Stimulated activated CD8-positive, alpha-beta memory T cell treated with anti-CD3 and anti-CD28 coated beads, Interleukin-4, amount 100 ng/mL, for 48 hours (primary cell): ENCODE measurements around the gene THAP4.
"Not testable (repeated sequence)": the region's sequence is repeated elsewhere in the genome, so short reads cannot be mapped to it uniquely, and the experiment has no call there.

Experiments used
- DNase-seq: peaks from one replicate; pipeline ENCODE4 v3.0.0-alpha.2; 2020

The THAP4 gene

DNA sequence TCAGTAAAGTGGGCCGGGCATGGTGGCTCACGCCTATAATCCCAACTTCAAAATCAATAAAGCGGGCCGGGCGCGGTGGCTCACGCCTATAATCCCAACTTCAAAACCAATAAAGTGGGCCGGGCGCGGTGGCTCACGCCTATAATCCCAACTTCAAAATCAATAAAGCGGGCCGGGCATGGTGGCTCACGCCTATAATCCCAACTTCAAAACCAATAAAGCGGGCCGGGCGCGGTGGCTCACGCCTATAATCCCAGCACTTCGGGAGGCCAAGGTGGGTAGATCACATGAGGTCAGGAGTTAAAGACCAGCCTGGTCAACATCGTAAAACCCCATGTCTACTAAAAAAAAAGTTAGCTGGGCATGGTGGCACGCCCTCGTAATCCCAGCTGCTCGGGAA is 25.8 kb upstream of the THAP4 start:
- DNase-seq = not testable (repeated sequence)

DNA sequence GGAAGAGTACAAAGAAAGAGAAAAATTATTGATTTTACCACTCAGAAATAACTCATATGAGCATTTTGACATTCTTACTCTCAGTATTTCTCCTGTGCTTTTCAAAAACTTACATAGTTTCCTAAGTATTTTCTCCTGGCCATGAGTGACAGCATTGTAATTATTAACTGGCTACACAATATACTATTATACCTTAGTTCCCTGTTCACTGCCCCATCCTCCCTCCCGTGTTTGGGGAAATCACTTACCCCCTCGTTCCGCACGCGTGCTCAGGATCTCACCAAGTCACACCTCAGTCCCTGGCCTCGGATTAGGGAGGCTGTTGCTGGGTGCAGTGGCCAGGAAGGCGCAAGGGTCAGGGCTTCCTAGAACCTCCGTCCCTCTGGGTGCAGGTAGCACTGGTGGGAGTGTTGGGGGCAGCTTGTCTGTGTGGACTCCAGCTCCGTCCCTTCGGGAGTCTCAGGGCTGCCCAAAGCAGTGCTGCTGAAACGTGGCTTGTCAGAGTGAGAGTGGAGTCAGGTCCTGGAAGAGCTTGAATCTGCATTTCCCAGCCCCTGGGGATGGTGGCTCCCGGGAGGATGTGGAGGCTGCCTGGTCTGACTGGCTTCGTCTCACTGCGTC is 23.7 kb upstream of the THAP4 start:
- no peak for DNase-seq

DNA sequence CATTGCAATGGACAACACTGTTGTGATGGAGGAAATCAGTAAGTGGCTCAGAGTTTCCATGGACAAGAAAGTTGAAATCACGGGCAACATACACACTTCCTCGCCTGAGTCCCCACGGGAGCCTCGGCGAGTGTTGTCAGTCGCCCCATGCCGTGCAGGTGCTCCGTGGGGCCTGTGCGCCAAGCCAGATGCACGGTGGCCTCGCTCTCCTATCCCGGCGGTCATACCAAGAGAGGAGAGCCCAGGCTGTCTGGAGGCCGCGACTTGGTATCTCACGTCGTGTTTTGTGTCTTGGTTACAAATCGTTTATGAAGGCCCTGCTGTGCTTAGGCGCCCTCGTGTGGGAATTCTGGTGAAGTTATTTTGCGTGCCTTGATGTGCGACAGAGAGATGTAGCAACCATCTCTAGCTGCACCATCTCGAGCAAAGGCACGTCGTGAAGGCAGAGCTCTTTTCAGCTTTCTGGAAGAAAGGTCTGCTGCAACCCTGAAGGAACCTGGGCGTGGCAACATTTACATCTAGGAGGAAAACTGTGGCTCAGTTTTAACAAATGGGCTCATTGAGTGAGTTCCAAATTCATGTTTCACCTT is 22.3 kb upstream of the THAP4 start:
- peak; percentile 54 for DNase-seq

DNA sequence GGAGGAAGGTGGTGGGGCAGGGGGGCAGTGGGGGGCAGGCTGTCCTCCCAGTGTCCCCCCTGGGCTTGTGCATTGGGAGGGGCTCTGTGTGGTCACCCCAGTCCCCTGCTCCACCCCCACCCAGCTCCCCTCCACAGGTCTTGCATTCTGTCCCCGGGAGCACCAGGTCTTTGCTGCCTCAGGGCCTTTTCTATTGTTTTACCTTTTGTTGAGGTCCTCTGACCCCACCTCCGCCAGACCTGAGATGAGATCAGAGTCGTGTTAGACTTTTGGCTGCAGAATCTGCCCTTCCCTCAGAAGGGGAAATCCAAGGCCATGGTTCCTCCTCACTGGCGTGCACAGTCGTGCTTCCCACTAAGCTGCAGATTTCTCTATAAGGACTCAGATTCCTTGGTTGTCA is 21.3 kb upstream of the THAP4 start:
- no peak for DNase-seq

DNA sequence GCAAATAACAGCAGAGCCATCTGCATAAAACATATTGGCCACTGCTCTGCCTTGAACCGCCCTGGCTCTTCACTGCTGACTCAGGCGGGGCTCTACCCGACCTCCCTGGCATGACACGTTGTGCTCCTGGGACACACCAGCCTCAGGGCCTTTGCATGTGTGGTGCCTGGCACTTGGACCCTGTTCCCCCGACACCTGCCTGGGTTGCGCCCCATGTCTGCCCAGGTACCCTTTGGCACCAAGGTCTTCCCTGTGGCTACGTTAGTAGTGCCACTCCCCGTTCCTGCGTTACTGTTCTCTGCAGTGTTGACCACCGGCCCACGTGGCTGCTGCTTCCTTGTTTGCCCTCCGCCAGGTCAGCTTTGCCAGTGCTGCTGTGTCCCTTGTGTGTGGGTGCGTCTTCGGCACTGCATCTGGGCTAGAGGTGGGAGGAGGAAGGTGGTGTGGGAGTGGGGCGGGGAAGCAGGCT is 20.9 kb upstream of the THAP4 start:
- no peak for DNase-seq

DNA sequence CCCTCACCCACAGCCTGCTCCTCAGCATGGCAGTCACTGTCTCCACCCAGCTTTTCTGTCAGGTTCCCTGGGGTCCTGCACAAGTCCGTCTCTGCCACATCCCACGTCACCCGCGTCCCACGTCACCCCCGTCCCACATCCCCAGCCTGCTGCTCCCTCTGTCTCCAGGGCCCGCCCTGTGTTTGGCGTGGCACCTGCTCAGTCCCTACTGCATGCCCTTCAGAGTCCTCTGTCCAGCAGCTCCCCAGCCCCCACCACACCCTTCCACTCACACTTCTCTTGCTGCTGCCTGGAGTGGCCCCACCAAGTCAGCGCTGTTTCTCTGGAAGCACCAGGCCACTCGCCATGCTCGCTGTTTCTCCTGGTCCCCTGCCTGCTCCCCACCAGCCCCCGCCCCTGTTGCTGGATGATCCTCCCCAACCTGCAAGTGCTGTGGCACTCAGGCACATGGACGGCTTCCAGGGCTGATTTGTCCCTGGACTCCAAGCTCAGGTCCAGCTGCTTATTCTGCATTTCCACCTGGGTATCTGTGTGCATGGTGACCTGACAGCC is 19.3 kb upstream of the THAP4 start:
- DNase-seq = no peak

DNA sequence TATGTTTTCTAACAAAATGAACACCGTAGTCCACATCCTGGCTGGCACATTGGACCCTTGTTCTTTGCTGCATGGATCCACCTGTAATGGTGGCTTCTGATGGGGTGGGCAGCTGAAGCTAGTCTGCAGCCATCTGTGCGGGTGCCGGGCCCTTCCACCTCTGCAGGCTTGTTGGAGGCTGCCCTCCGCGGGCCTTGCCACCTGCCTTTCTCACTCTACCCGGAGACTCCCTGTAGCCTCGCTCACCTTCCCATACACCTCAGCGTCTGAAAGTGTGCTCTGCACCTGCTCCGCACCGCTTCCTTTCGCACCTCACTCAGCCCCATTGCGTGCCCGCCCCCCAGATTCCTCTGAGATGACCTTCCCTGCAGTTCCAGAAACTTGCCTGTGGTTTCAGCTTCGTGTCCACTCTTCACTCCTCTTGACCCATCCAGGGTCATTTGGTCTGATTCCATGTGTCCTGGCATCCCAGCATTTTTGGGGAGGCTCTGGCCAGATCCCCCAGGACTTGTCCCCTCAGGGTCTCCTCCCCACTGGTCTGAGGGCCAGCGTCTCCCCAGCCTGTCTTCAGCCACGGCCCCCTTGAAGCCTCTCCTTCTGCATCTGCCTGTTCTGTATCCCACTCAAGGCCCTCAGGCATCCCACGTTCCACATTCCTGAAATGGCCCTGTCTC is 18.7 kb upstream of the THAP4 start:
- no peak for DNase-seq

DNA sequence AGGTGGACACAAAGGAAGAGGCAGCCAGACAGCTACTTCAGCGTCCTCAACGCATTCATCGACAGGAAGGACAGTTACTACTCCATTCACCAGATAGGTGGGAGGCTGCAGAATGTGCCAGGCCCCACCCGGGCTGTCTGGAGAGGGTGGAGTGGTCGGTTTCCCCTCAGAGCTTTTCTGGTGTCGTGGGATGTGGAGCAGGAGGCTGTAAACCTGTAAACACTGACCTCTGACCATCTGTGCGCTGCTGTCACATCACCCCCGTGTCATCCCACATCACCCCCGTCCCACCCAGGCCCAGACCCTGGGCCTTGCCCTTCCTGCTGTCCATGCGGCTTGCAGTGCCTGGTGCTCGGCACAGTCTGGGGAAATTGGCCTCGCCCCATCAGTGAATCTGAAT is 17.6 kb upstream of the THAP4 start:
- DNase-seq = no peak

DNA sequence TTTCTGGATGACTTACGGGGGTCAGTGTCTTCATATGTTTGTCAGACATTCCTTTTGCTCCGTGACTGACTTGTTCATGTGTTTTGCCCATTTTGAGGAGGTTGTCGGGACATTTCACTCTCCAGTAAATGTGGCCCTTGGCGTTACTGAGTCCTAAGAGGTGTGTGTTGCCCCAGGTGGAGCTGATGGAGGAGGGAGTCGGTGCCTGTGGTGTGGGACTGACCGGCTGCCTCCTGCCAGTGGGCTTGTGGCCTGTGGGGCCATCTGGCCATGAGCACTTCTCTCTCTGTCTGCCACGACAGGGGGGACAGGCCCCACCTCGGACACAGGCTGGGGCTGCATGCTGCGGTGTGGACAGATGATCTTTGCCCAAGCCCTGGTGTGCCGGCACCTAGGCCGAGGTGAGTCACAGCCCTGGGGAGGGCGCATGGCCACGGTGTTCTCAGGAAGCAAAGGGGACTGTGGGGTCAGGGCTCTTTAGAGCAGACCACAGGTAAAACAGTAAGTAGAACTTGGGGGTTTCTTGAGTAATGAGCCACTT is 16.3 kb upstream of the THAP4 start:
- no peak for DNase-seq

DNA sequence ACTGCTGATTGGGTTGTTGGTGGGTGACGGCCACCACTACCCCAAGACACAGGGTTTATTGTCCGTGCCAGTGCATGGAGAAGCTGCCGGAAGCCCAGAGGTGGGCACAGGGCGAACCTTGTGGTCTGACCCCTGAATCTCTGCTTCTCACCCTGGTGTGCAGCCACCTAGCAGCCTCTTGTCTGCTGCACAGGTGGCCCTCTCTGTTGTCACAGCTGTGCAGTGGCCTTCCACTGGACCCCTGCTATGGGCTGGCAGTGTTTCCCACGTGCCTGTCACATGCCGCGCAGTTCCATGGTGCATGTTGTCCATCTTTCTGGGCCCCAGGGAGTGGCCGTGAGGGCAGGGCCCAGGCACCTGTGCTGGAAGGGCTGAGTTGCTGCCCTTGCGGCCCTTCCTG is 15.8 kb upstream of the THAP4 start:
- DNase-seq = no peak

DNA sequence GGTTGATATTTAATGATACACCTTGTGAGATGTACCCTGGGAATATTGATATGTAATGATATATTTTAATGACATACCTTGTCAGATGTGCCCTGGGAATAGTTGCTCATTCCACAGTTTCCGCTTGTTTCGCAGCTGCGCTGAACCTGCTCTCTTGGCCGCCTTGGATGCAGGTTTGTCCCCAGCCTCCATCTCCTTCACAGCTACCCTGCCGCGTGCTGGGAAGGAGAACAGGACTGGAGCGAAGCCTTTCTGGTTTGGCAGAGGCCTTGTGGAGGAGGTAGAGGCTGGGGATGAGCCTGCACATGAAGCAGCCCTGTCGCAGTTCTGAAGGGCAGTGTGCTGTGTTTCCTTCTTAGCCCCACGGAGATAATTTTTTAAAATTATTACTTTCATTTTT is 15.2 kb upstream of the THAP4 start:
- no peak for DNase-seq

DNA sequence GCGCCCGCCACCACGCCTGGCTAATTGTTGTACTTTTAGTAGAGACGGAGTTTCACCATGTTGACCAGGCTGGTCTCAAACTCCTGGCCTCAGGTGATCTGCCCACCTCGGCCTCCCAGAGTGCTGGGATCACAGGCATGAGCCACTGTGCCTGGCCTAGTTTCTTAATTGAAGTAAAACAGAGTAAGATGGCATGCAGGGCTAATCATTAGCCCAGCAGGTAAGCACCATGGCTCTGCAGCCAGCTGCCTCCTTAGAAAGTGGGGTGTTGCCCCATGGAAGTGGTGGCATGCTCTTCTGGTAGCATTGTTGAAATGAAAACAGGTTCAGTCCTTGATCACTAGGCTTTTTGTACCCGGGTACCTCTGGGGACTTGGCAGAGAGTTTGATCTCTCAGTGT is 13.0 kb upstream of the THAP4 start:
- DNase-seq = no peak

DNA sequence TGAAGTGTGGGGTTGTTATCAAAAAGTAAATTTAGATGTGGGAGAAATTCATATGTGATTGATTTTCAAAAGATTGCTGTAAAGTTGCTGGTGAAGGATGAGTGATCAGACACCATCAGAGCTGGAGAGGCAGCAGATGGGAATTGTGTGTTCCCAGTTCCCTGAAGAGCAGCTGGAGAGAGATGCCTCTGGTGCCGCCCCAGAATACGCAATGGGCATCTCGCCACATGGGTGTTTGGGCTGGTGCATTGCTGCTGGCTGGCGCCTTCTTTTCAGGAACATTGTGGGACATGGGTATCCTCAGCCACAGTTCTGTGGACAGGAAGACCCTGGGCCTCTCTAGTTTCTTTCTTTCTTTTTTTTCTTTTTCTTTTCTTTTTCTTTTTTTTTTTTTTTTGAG is 12.4 kb upstream of the THAP4 start:
- DNase-seq = no peak

DNA sequence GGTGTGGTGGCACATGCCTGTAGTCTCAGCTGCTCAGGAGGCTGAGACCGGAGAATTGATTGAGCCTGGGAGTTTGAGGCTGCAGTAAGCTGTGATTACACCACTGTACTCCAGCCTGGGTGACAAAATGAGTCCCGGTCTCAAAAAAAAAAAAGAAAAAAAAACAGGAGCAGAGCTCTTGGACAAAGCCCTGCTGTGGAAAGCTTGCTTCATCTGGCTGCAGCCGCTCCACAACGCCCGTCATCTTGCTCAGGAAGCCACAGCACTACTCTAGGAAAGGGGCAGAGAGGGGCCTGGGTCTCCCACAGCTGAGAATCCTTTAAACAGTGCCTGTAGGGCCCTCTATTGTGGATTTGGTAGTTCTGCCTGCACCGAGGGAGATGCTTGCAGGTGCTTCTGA is 11.5 kb upstream of the THAP4 start:
- no peak for DNase-seq

DNA sequence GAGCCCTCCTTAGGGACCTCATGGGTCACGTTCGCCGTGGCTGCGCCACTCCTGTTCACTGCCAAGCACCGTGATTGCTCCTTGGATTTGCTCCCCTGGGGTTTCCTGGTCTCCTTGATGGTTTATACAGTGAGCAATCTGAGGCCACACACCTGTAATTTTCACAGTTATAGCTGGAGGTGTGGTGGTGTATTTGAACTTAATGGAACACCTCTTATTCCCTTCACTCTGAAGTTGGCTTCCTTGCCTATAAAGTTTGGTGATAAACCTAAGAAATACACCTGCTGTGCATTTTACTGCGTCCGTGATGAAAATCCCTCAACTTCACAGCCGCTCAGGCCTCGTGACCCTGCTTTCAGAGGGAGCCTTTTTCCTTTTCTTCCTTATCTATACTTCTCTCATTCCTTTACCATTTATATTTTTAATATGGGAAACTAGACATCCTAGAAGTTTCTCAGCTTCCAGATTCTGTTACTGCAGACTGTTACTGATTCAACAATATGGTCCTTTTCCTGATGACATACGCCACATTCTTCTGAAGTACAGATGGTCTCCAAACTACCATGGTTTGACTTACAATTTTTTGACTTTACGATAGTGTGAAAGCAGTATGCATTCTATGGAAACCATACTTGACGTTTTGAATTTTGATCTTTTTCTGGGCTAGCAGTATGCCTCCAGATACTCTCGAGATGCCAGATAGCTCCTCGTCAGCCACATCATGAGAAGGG is 9.1 kb upstream of the THAP4 start:
- DNase-seq = no peak

DNA sequence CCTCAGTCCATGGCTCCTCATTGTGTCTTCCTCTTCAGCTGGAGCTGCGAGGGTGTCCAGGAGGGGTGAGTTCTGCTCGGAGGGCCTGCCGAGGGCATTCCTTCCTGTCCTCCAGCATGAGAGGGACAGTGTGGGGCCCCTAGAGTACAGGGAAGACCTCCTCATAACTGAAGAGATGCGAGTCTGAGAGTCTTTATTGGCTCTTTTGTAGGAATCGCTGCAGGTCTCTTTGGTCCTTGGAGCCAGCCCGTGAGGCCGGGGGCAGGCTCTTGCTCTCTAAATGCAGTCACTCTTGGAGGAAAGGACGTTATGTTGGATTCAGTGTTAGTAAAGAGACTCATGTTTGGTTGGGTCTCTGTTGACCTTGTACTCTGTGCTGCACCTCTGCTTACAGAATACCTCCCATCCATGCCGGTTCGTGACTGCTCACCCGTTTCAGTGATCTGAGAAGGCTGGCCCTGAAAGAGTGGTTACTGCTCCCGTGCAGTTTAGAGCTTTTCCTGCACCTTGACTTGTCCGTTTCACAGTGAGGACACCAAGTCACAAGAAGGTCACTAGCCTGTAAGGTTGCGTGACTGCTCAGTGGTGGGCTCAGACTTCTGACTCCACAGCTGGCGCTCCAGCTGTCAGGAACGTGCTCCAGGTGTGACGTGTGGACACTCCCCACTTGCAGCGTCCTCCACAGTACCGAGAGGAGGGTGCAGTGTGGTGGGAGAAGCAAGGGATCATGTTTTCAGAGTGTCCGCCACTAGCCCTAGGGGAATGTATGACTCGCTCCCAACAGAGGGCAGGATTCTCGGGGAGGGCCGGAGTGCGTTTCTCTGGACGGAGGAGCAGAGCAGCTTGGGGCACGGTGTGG is 8.3 kb upstream of the THAP4 start:
- no peak for DNase-seq

DNA sequence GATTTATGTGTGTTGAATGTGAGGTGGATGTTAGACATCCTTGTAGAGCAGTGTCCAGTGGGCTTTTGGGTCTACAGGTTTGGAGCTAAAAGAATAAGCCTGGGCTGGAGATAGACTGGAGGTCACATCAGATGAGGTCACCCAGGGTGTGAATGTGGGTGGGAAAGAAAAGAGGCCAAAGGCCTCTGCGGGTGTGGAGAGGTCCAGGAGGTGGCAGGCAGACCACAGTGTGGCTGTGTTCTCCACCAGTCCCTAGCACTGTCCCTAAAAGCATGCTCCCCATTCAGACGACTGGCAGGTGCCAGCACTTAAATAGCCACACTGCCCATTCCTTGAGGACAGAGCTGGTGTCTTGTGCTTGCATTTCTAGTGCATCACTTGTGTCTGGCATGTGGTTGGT is 4.7 kb upstream of the THAP4 start:
- DNase-seq = no peak

DNA sequence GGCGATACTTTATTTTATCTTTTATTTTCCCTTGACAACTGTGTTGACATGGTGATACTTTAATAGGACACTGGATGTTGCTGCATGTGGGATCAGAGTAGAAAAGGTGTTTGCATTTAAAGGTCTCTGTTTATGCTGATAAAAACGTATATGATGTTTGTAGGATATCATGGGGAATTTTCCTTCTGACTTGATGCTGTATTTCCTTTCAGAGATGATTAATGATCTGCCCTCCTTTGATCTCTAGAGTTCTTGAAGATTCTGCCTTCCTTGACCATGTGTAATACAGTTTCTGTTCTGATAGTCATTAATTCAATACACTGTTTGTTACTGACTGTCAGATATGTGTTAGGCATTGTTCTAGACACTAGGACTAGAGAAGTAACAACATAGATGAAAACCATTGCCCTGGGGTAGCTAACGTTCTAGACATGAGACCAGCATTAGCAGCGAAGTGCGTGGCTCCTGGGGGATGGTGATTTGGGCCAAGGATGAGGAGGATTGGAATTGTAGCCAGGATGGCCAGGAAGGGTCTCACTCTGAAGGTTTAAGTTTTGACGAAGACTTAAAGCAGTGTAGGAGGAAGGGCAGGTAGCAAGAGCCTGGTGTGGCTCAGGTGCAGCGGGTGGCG is 3.3 kb upstream of the THAP4 start:
- DNase-seq = no peak

DNA sequence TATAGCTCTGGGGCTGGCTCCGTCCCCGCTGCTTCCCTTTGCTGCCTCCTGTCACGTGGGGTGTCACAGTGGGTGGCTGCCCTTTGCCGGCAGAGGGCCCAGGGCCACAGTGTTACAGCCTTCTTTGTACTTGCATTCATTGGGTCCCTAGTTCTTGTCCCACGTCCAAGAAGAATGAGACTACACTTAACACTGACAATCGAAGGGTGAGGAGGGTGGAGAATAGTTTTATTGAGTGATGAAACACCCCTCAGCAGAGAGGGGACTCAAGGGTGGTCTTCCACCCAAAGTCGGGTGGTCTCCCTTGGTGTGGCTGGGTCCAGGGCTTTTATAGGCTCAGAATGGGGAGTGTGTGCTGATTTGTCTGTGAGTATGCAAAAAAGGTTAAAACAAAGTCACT is 2.4 kb upstream of the THAP4 start:
- no peak for DNase-seq

DNA sequence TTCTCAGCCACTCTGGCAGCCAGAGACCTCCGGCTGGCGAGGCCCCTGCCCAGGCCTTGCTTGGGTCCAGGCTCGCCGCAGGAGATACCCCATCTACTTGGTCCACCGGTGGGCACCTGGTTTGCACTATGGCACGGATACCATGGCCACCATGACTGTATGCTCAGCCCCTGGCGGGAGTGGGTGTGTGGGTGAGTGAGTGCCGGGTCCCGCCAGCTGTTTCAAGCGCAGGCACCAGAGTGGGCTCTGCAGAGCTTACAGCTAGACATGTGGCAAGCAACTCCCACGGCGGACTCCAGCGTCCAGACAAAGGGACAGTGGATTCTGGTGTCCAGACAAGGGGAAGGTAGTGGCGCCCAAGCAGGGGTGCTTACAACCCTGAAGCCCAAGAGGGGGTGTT is 2.0 kb upstream of the THAP4 start:
- no peak for DNase-seq

DNA sequence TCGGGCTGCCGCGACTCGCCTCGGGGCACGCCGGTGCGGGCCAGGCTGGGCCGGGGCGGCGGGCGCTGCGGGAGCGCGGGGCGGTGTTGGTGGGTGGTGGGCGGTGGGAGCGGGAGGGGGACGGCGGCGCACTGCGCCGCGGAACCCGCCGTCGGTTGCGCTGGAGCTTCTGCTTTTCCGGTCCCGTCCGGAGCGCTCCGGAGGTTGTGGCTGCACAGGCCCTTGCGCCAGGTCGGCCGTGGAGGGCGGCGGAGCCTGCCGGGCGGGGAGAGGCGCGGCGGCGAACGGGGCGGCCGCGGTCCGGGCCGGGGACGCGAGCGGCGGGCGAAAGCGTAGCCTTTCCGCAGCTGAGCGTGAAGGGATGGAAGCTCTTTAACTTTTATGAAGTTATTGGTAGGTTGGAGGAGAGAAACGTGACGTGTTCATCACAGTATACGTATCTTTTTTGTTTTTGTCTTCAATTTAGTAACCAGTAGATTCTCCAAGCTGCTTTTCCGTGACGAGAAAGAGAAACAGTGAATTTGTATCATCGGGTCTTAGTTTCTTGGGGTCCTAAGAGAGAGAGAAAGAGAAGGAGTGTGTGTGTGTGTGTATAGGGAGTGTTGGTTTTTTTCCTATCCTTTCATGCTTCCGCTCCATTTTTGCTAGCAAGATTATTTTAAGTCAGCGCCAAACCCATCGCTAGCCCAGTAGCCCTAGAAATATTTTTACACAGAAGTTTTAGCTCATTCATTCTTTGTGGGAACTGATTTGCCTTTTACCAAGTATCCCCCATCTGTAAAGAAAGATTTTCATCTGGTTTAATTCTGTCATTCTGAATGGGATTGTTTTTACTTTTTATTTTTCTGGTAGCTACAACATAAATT is 1.1 kb upstream of the THAP4 start:
- no peak for DNase-seq
